DOHH2 (cell line): ENCODE data around the gene FAM3B.

Experiments used
- CTCF ChIP-seq: fragments of 200-600 bp; sonication (generic); IDR thresholded peaks from one replicate; pipeline ENCODE4 v1.5.1; 2014; ENCODE audit warnings: antibody characterized with exemption, mild to moderate bottlenecking, low read depth, low read length; ENCODE audit not compliant: poor library complexity, severe bottlenecking
- EZH2phosphoT487 ChIP-seq: fragments of 200-600 bp; sonication (generic); IDR thresholded peaks from 2 replicates; pipeline ENCODE4 v1.6.1; 2017; ENCODE audit warnings: borderline replicate concordance, mild to moderate bottlenecking, antibody characterized with exemption, low read length, moderate library complexity, mixed read lengths

DNA sequence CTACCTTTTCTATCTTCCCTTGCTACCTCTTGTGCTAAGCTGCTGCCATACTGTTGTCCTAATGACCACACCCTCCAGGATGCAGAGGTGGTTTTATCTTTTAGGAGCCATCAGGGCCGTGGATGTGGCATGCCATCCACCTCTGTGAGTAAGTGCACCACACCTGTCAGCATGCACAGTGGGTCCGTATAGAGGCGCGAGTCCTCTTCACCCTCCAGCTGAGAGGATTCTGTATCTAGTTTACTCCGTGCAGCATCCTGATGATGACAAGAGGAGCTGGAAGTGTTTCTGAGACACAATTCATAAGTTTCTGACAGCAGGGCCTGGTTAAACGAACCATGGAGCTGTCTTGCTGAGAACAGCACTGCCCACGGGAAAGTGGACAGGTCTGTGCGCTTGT lies 11.2 kb downstream of the FAM3B start:
- TF ChIP-seq CTCF = no peak
- TF ChIP-seq EZH2phosphoT487 = no peak
